ENCODE measurements around the gene TNFRSF14. TPM values are rescaled to one million over a fixed set of nuclear protein-coding genes. Genes with fewer than 3 reads are reported as not detected.

Gene TNFRSF14
- total RNA-seq, 2 donors from 2014 or later = 111 to 145 TPM

DNA sequence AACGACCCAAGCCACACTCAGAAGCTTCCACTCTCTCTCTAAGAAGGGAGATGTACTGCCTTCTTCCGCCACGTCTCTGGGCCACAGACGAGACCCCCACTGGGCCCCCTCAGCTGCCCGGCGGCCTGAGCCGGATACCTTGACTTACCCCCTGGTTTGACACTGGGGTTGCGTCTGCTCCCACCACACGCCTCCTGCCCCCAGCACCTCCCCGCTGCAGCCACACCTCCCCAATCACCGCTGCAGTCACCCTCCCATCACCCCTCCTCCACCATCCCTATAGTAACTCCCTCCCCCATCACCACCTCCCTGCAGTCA lies 40.4 kb upstream of the TNFRSF14 start:
- intact Hi-C loops (cut with DNase I) = no loop called here
- Histone ChIP-seq H3K27ac (no peak overlapping the region), H3K9ac (ENCODE audit: low read depth in 2 of 2, low read length in 2 of 2) (no peak overlapping the region), H3K36me3 (peaks cover 45% of the 10 kb centered on the region), H3K4me1 (no peaks in the 10 kb centered on the region), H3K27me3 (no peaks in the 10 kb centered on the region), H3K9me3 (no peaks in the 10 kb centered on the region), H3K4me3 (no peak overlapping the region)
- no peak for DNase-seq
- TF ChIP-seq CTCF (IDR thresholded peaks at IDR 0.05) = no peak

GRCh38 chr1:2516124-2516523 lies 40.0 kb upstream of the TNFRSF14 start:
- no peaks in the 10 kb centered on the region for H3K9me3 ChIP-seq
- no peaks in the 10 kb centered on the region for H3K27me3 ChIP-seq
- peaks cover 47% of the 10 kb centered on the region for H3K36me3 ChIP-seq
- TF ChIP-seq CTCF (IDR thresholded peaks at IDR 0.05) = no peak
- no peak for DNase-seq
- no peak overlapping the region for H3K4me3 ChIP-seq
- no peaks in the 10 kb centered on the region for H3K4me1 ChIP-seq
- intact Hi-C loops (cut with DNase I) = no loop called here
- H3K9ac ChIP-seq (ENCODE audit: low read depth in 2 of 2, low read length in 2 of 2) = no peak overlapping the region
- no peak overlapping the region for H3K27ac ChIP-seq

GRCh38 chr1:2516946-2517345 lies 39.2 kb upstream of the TNFRSF14 start:
- Histone ChIP-seq H3K4me3 (no peak overlapping the region), H3K4me1 (no peaks in the 10 kb centered on the region), H3K36me3 (peaks cover 40% of the 10 kb centered on the region), H3K9me3 (no peaks in the 10 kb centered on the region), H3K9ac (ENCODE audit: low read depth in 2 of 2, low read length in 2 of 2) (no peak overlapping the region), H3K27ac (no peak overlapping the region), H3K27me3 (no peaks in the 10 kb centered on the region)
- intact Hi-C loops (cut with DNase I) = no loop called here
- no peak for DNase-seq
- TF ChIP-seq CTCF (IDR thresholded peaks at IDR 0.05) = no peak

- DNase-seq = no peak
- no peak overlapping the region for H3K27ac ChIP-seq
- H3K27me3 ChIP-seq = no peaks in the 10 kb centered on the region
- no peak for TF ChIP-seq CTCF (IDR thresholded peaks at IDR 0.05)
- H3K36me3 ChIP-seq = peaks cover 35% of the 10 kb centered on the region
- intact Hi-C loops (cut with DNase I) = no loop called here
- H3K4me1 ChIP-seq = no peaks in the 10 kb centered on the region
- H3K9ac ChIP-seq (ENCODE audit: low read depth in 2 of 2, low read length in 2 of 2) = no peak overlapping the region
- no peaks in the 10 kb centered on the region for H3K9me3 ChIP-seq
- H3K4me3 ChIP-seq = no peak overlapping the region
Measured at GRCh38 chr1:2517966-2518365, 38.2 kb upstream of the TNFRSF14 start.

- Histone ChIP-seq H3K4me1 (no peaks in the 10 kb centered on the region), H3K27me3 (no peaks in the 10 kb centered on the region), H3K9ac (ENCODE audit: low read depth in 2 of 2, low read length in 2 of 2) (no peak overlapping the region), H3K9me3 (no peaks in the 10 kb centered on the region), H3K4me3 (no peak overlapping the region), H3K27ac (no peak overlapping the region), H3K36me3 (peaks cover 33% of the 10 kb centered on the region)
- intact Hi-C loops (cut with DNase I) = no loop called here
- TF ChIP-seq CTCF (IDR thresholded peaks at IDR 0.05) = no peak
- DNase-seq = no peak
Measured at GRCh38 chr1:2518528-2518927, 37.6 kb upstream of the TNFRSF14 start.

Measured in colonic mucosa (tissue), 4 donors.